ENCODE results near the gene SLC66A3. TPM values are rescaled to one million over a fixed set of nuclear protein-coding genes. Genes with fewer than 3 reads are reported as not detected.

Gene SLC66A3
- total and polyA plus RNA-seq, 4 donors: 6.7 to 17.6 (median 9.3) TPM

DNA sequence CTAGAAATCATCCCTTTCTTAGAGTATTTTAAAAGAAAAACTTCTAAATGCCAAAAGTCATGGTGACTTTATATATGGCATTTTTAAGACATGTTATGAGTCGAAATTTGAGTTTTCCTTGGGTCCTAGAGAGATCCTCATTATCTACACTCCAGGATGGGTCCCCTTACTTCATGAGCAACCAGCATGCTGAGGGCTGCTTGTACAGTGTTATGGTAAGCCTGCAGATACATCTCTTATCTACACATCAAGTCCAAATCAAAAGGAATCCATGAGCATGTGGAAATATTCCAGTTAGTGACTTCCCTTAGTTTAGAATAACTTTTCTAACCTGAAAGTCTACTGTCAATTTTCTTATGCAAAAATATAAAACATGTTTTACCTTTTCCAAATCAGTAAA, 58.7 kb downstream of the SLC66A3 start:
- H3K4me1 ChIP-seq (ENCODE audit: control insufficient read depth in 4 of 4, insufficient read depth in 4 of 4, low read length in 3 of 4): no peaks in the 10 kb centered on the region
- peaks cover 10 to 46% (median 32%) of the 10 kb centered on the region in 4 donors for H3K36me3 ChIP-seq (ENCODE audit: control insufficient read depth in 4 of 4, insufficient read depth in 3 of 4, low read depth in 1 of 4, low read length in 3 of 4)
- no peak for DNase-seq (ENCODE audit: low spot score)
- H3K9ac ChIP-seq (ENCODE audit: low read depth in 1 of 2, low read length in 2 of 2): no peak overlapping the region
- no peak for TF ChIP-seq GABPA (IDR thresholded peaks at IDR 0.05 in 1 of 2, conservative IDR thresholded peaks at IDR 0.05 in 1 of 2)
- TF ChIP-seq RAD21 (IDR thresholded peaks at IDR 0.05): no peak
- no peak for TF ChIP-seq HNF4G (IDR thresholded peaks at IDR 0.05)
- TF ChIP-seq, protein P1, sequence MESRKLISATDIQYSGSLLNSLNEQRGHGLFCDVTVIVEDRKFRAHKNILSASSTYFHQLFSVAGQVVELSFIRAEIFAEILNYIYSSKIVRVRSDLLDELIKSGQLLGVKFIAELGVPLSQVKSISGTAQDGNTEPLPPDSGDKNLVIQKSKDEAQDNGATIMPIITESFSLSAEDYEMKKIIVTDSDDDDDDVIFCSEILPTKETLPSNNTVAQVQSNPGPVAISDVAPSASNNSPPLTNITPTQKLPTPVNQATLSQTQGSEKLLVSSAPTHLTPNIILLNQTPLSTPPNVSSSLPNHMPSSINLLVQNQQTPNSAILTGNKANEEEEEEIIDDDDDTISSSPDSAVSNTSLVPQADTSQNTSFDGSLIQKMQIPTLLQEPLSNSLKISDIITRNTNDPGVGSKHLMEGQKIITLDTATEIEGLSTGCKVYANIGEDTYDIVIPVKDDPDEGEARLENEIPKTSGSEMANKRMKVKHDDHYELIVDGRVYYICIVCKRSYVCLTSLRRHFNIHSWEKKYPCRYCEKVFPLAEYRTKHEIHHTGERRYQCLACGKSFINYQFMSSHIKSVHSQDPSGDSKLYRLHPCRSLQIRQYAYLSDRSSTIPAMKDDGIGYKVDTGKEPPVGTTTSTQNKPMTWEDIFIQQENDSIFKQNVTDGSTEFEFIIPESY (IDR thresholded peaks at IDR 0.05): no peak
- TF ChIP-seq JUND (IDR thresholded peaks at IDR 0.05): no peak
- TF ChIP-seq TAF1 (conservative IDR thresholded peaks at IDR 0.05): no peak
- no peak for TF ChIP-seq RXRA (IDR thresholded peaks at IDR 0.05)
- TF ChIP-seq, protein P2, sequence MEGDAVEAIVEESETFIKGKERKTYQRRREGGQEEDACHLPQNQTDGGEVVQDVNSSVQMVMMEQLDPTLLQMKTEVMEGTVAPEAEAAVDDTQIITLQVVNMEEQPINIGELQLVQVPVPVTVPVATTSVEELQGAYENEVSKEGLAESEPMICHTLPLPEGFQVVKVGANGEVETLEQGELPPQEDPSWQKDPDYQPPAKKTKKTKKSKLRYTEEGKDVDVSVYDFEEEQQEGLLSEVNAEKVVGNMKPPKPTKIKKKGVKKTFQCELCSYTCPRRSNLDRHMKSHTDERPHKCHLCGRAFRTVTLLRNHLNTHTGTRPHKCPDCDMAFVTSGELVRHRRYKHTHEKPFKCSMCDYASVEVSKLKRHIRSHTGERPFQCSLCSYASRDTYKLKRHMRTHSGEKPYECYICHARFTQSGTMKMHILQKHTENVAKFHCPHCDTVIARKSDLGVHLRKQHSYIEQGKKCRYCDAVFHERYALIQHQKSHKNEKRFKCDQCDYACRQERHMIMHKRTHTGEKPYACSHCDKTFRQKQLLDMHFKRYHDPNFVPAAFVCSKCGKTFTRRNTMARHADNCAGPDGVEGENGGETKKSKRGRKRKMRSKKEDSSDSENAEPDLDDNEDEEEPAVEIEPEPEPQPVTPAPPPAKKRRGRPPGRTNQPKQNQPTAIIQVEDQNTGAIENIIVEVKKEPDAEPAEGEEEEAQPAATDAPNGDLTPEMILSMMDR (IDR thresholded peaks at IDR 0.05; ENCODE audit: low read depth, low read length, missing input control): no peak
- TF ChIP-seq SP1 (IDR thresholded peaks at IDR 0.05): no peak
- no peak for TF ChIP-seq NR2F2 (IDR thresholded peaks at IDR 0.05)
- TF ChIP-seq FOXA1 (IDR thresholded peaks at IDR 0.05): no peak
- H3K9me3 ChIP-seq (ENCODE audit: control insufficient read depth in 4 of 4, low read length in 3 of 4): no peaks in the 10 kb centered on the region
- WGBS: 96% methylated on average over 1 of the region's 1 CpG
- H3K27ac ChIP-seq (ENCODE audit: low read depth in 1 of 2, low read length in 2 of 2): no peak overlapping the region
- H3K27me3 ChIP-seq (ENCODE audit: control insufficient read depth in 4 of 4, insufficient read depth in 4 of 4, low read length in 3 of 4): no peaks in the 10 kb centered on the region
- H3K4me3 ChIP-seq (ENCODE audit: low read depth in 1 of 3, low read length in 3 of 3): no peak overlapping the region

DNA sequence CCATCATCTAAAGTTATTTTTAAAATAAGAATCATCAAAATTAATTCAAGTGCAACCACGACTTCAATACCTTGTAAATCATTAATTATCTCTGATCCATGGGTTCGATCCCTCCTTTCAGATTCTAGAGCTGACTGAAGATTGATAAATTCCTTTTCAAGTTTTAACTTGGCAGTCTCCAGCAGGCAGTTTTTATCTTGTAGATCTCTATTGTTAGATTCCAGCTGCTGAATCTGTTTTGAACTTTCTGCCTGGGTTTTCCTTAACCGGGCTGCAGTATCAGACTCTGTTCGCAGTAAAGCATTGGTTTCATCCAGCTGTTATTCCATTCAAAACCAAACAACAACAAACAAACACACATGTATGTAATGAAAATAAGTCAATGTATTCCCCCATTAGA, 59.5 kb downstream of the SLC66A3 start:
- Histone ChIP-seq H3K9ac (ENCODE audit: low read depth in 1 of 2, low read length in 2 of 2) (no peak overlapping the region), H3K36me3 (ENCODE audit: control insufficient read depth in 4 of 4, insufficient read depth in 3 of 4, low read depth in 1 of 4, low read length in 3 of 4) (peaks cover 9 to 46% (median 37%) of the 10 kb centered on the region in 4 donors), H3K4me1 (ENCODE audit: control insufficient read depth in 4 of 4, insufficient read depth in 4 of 4, low read length in 3 of 4) (no peaks in the 10 kb centered on the region), H3K27me3 (ENCODE audit: control insufficient read depth in 4 of 4, insufficient read depth in 4 of 4, low read length in 3 of 4) (no peaks in the 10 kb centered on the region), H3K27ac (ENCODE audit: low read depth in 1 of 2, low read length in 2 of 2) (no peak overlapping the region), H3K4me3 (ENCODE audit: low read depth in 1 of 3, low read length in 3 of 3) (no peak overlapping the region), H3K9me3 (ENCODE audit: control insufficient read depth in 4 of 4, low read length in 3 of 4) (no peaks in the 10 kb centered on the region)
- TF ChIP-seq, protein P2 (IDR thresholded peaks at IDR 0.05; ENCODE audit: low read depth, low read length, missing input control): no peak
- TF ChIP-seq TAF1 (conservative IDR thresholded peaks at IDR 0.05) (no peak), SP1 (IDR thresholded peaks at IDR 0.05) (no peak), HNF4G (IDR thresholded peaks at IDR 0.05) (no peak), RXRA (IDR thresholded peaks at IDR 0.05) (no peak), GABPA (IDR thresholded peaks at IDR 0.05 in 1 of 2, conservative IDR thresholded peaks at IDR 0.05 in 1 of 2) (no peak), YY1 (IDR thresholded peaks at IDR 0.05) (no peak), EGR1 (IDR thresholded peaks at IDR 0.05; ENCODE audit: low read depth in 2 of 2) (no peak), FOXA1 (IDR thresholded peaks at IDR 0.05) (no peak), RAD21 (IDR thresholded peaks at IDR 0.05) (no peak), JUND (IDR thresholded peaks at IDR 0.05) (no peak), HNF4A (conservative IDR thresholded peaks at IDR 0.05) (no peak), FOXA2 (IDR thresholded peaks at IDR 0.05) (no peak)
- TF ChIP-seq, protein P3, sequence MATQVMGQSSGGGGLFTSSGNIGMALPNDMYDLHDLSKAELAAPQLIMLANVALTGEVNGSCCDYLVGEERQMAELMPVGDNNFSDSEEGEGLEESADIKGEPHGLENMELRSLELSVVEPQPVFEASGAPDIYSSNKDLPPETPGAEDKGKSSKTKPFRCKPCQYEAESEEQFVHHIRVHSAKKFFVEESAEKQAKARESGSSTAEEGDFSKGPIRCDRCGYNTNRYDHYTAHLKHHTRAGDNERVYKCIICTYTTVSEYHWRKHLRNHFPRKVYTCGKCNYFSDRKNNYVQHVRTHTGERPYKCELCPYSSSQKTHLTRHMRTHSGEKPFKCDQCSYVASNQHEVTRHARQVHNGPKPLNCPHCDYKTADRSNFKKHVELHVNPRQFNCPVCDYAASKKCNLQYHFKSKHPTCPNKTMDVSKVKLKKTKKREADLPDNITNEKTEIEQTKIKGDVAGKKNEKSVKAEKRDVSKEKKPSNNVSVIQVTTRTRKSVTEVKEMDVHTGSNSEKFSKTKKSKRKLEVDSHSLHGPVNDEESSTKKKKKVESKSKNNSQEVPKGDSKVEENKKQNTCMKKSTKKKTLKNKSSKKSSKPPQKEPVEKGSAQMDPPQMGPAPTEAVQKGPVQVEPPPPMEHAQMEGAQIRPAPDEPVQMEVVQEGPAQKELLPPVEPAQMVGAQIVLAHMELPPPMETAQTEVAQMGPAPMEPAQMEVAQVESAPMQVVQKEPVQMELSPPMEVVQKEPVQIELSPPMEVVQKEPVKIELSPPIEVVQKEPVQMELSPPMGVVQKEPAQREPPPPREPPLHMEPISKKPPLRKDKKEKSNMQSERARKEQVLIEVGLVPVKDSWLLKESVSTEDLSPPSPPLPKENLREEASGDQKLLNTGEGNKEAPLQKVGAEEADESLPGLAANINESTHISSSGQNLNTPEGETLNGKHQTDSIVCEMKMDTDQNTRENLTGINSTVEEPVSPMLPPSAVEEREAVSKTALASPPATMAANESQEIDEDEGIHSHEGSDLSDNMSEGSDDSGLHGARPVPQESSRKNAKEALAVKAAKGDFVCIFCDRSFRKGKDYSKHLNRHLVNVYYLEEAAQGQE (IDR thresholded peaks at IDR 0.05): no peak
- TF ChIP-seq, protein P1 (IDR thresholded peaks at IDR 0.05): no peak
- TF ChIP-seq, protein P4, sequence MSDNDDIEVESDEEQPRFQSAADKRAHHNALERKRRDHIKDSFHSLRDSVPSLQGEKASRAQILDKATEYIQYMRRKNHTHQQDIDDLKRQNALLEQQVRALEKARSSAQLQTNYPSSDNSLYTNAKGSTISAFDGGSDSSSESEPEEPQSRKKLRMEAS (IDR thresholded peaks at IDR 0.05): no peak
- TF ChIP-seq, protein P5, sequence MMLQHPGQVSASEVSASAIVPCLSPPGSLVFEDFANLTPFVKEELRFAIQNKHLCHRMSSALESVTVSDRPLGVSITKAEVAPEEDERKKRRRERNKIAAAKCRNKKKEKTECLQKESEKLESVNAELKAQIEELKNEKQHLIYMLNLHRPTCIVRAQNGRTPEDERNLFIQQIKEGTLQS (IDR thresholded peaks at IDR 0.05): no peak
- WGBS: 88% methylated on average over 4 of the region's 4 CpGs
- DNase-seq (ENCODE audit: low spot score): no peak
